Liver (tissue), 9 donors: ENCODE data around the gene PLG. TPM values are rescaled to one million over a fixed set of nuclear protein-coding genes. Genes with fewer than 3 reads are reported as not detected.

ENCODE experiments used
- DNase-seq: peaks from one replicate; pipeline ENCODE4 v3.0.0-alpha.2; 2017; ENCODE audit warnings: low spot score
- H3K27ac ChIP-seq, 2 donors: one replicate each; pipeline ENCODE4 v1.7.0; 2013; ENCODE audit warnings: inconsistent platforms in 2 of 2, low read length in 2 of 2, control low read depth in 1 of 2, low read depth in 1 of 2, mild to moderate bottlenecking in 1 of 2
- H3K27me3 ChIP-seq, 4 donors: one replicate each; pipeline versions ENCODE4 v1.6.1 to v1.7.0; 2013; ENCODE audit warnings: low read length in 3 of 4, inconsistent platforms in 1 of 4, mild to moderate bottlenecking in 1 of 4, moderate library complexity in 1 of 4; ENCODE audit not compliant: control insufficient read depth in 4 of 4, insufficient read depth in 4 of 4
- H3K36me3 ChIP-seq, 4 donors: one replicate each; pipeline versions ENCODE4 v1.6.1 to v1.7.0; 2013; ENCODE audit warnings: low read length in 3 of 4, mild to moderate bottlenecking in 3 of 4, low read depth in 1 of 4, moderate library complexity in 1 of 4; ENCODE audit not compliant: control insufficient read depth in 4 of 4, insufficient read depth in 3 of 4
- H3K4me1 ChIP-seq, 4 donors: one replicate each; pipeline versions ENCODE4 v1.6.1 to v1.7.0; 2013; ENCODE audit warnings: low read length in 3 of 4, mild to moderate bottlenecking in 3 of 4, moderate library complexity in 1 of 4; ENCODE audit not compliant: control insufficient read depth in 4 of 4, insufficient read depth in 4 of 4
- H3K4me3 ChIP-seq, 3 donors: one replicate each; pipeline versions ENCODE4 v1.6.1 to v1.7.0; 2013; ENCODE audit warnings: low read length in 3 of 3, control low read depth in 1 of 3, low read depth in 1 of 3, mild to moderate bottlenecking in 1 of 3
- H3K9ac ChIP-seq, 2 donors: one replicate each; pipeline ENCODE4 v1.7.0; 2013; ENCODE audit warnings: low read length in 2 of 2, mild to moderate bottlenecking in 2 of 2, moderate library complexity in 2 of 2, control low read depth in 1 of 2, low read depth in 1 of 2
- H3K9me3 ChIP-seq, 4 donors: one replicate each; pipeline versions ENCODE4 v1.6.1 to v1.7.0; 2013; ENCODE audit warnings: low read length in 3 of 4; ENCODE audit not compliant: control insufficient read depth in 4 of 4
- EGR1 ChIP-seq, 2 donors: IDR thresholded peaks; 2 replicates each; pipeline ENCODE4 v1.6.1; 2016 to 2018; ENCODE audit warnings: antibody characterized with exemption in 2 of 2, low read depth in 2 of 2
- FOXA2 ChIP-seq: IDR thresholded peaks from 2 replicates; pipeline ENCODE4 v1.6.1; 2016; ENCODE audit warnings: antibody characterized with exemption
- GABPA ChIP-seq, 2 donors: IDR thresholded peaks in 1 of 2; conservative IDR thresholded peaks in 1 of 2; 2 replicates each; pipeline ENCODE4 v1.6.1; 2016; ENCODE audit warnings: antibody characterized with exemption in 2 of 2, mild to moderate bottlenecking in 1 of 2, moderate library complexity in 1 of 2
- HNF4A ChIP-seq, 2 donors: conservative IDR thresholded peaks; 2 replicates each; pipeline ENCODE4 v1.6.1; 2016; ENCODE audit warnings: antibody characterized with exemption in 2 of 2, mild to moderate bottlenecking in 2 of 2
- HNF4G ChIP-seq: IDR thresholded peaks from 2 replicates; pipeline ENCODE4 v1.6.1; 2016; ENCODE audit warnings: antibody characterized with exemption
- JUND ChIP-seq, 2 donors: IDR thresholded peaks; 2 replicates each; pipeline ENCODE4 v1.6.1; 2016; ENCODE audit warnings: antibody characterized with exemption in 2 of 2
- NR2F2 ChIP-seq: IDR thresholded peaks from 2 replicates; pipeline ENCODE4 v1.6.1; 2016; ENCODE audit warnings: antibody characterized with exemption
- RAD21 ChIP-seq, 2 donors: IDR thresholded peaks; 2 replicates each; pipeline ENCODE4 v1.6.1; 2016; ENCODE audit warnings: antibody characterized with exemption in 2 of 2, mild to moderate bottlenecking in 2 of 2
- SP1 ChIP-seq: IDR thresholded peaks from 2 replicates; pipeline ENCODE4 v1.6.1; 2018; ENCODE audit warnings: antibody characterized with exemption, mild to moderate bottlenecking
- YY1 ChIP-seq: IDR thresholded peaks from 2 replicates; pipeline ENCODE4 v1.6.1; 2016; ENCODE audit warnings: antibody characterized with exemption, mild to moderate bottlenecking
- WGBS: extraction: QIAGEN DNeasy Blood & Tissue Kit; methylation state at CpG from one replicate; pipeline ENCODE4 v1.1.7; 2013; 5-methylcytosine and 5-hydroxymethylcytosine counted together
- polyA plus RNA-seq, 2 donors: library from polyadenylated mRNA; stranded (reverse) in 1 of 2; unstranded in 1 of 2; fragments of 200-250 nt in 1 of 2; fragments of >200 nt in 1 of 2; fragmentation: Nextera tagmentation in 1 of 2; extraction: Ambion mirVana in 1 of 2; gene quantifications; one replicate each; pipeline versions ENCODE4 v1.2.1 to v1.2.3, GENCODE V29; 2013 to 2015
- total RNA-seq, 2 donors: library from RNA; depleted of rRNA; stranded (reverse); fragments of >200 nt; gene quantifications; one replicate each; pipeline ENCODE4 v1.2.3, GENCODE V29; 2014
- TF ChIP-seq, protein P1 (sequence below): IDR thresholded peaks from 2 replicates; pipeline ENCODE4 v1.6.1; 2016; ENCODE audit warnings: antibody characterized with exemption
- TF ChIP-seq, protein P2 (sequence below): fragments of 150-350 bp; IDR thresholded peaks from 2 replicates; pipeline ENCODE4 v1.5.1; 2017; ENCODE audit warnings: improper control_type of control experiment, low read depth, low read length; ENCODE audit not compliant: missing input control
- TF ChIP-seq, protein P3 (sequence below): IDR thresholded peaks from 2 replicates; pipeline ENCODE4 v1.6.1; 2016; ENCODE audit warnings: antibody characterized with exemption, mild to moderate bottlenecking
- TF ChIP-seq, protein P4 (sequence below): IDR thresholded peaks from 2 replicates; pipeline ENCODE4 v1.6.1; 2016; ENCODE audit warnings: antibody characterized with exemption
- donor health status: healthy.
- donor health status: healthy.
- donor health status: healthy.
- donor health status: healthy.
- donor health status: healthy.

Gene PLG
- total and polyA plus RNA-seq, 4 donors = 880 to 1,797 (median 1,257) TPM

DNA sequence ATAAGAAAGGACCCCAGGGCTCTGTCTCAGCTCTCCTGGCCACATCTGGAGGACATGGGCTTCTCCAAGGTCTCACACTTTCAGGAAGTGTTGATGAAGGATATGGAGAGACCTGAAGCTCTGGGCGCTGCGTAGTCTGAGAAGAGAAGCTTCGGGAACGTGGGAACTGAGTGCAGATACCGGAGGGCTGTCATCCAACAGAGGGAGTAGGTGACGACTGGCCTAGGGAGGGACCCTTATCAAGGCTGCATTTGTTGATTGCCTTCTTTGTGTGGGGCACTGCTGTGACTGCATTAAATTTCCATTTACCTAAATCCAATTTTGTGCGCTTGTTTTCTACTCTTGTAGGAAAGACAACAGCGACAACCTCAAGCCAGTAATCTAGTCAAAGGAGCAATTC is 63.4 kb downstream of the PLG start:
- Histone ChIP-seq H3K4me3 (no peak overlapping the region), H3K27me3 (no peaks in the 10 kb centered on the region), H3K9me3 (no peaks in the 10 kb centered on the region), H3K27ac (no peak overlapping the region), H3K4me1 (peaks cover 0 to 3% (median 3%) of the 10 kb centered on the region in 4 donors), H3K9ac (no peak overlapping the region), H3K36me3 (no peaks in the 10 kb centered on the region)
- no peak for TF ChIP-seq SP1
- TF ChIP-seq RAD21 (IDR thresholded peaks at IDR 0.05) = no peak
- TF ChIP-seq HNF4A (conservative IDR thresholded peaks at IDR 0.05) = no peak
- TF ChIP-seq, protein P1, sequence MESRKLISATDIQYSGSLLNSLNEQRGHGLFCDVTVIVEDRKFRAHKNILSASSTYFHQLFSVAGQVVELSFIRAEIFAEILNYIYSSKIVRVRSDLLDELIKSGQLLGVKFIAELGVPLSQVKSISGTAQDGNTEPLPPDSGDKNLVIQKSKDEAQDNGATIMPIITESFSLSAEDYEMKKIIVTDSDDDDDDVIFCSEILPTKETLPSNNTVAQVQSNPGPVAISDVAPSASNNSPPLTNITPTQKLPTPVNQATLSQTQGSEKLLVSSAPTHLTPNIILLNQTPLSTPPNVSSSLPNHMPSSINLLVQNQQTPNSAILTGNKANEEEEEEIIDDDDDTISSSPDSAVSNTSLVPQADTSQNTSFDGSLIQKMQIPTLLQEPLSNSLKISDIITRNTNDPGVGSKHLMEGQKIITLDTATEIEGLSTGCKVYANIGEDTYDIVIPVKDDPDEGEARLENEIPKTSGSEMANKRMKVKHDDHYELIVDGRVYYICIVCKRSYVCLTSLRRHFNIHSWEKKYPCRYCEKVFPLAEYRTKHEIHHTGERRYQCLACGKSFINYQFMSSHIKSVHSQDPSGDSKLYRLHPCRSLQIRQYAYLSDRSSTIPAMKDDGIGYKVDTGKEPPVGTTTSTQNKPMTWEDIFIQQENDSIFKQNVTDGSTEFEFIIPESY = no peak
- no peak for TF ChIP-seq GABPA (IDR thresholded peaks at IDR 0.05 in 1 of 2, conservative IDR thresholded peaks at IDR 0.05 in 1 of 2)
- no peak for TF ChIP-seq HNF4G
- TF ChIP-seq, protein P2, sequence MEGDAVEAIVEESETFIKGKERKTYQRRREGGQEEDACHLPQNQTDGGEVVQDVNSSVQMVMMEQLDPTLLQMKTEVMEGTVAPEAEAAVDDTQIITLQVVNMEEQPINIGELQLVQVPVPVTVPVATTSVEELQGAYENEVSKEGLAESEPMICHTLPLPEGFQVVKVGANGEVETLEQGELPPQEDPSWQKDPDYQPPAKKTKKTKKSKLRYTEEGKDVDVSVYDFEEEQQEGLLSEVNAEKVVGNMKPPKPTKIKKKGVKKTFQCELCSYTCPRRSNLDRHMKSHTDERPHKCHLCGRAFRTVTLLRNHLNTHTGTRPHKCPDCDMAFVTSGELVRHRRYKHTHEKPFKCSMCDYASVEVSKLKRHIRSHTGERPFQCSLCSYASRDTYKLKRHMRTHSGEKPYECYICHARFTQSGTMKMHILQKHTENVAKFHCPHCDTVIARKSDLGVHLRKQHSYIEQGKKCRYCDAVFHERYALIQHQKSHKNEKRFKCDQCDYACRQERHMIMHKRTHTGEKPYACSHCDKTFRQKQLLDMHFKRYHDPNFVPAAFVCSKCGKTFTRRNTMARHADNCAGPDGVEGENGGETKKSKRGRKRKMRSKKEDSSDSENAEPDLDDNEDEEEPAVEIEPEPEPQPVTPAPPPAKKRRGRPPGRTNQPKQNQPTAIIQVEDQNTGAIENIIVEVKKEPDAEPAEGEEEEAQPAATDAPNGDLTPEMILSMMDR = no peak
- TF ChIP-seq EGR1 (IDR thresholded peaks at IDR 0.05; ENCODE audit: low read depth in 2 of 2) = no peak
- TF ChIP-seq FOXA2 = no peak
- DNase-seq = no peak
- WGBS = 82% methylated on average over 8 of the region's 8 CpGs

DNA sequence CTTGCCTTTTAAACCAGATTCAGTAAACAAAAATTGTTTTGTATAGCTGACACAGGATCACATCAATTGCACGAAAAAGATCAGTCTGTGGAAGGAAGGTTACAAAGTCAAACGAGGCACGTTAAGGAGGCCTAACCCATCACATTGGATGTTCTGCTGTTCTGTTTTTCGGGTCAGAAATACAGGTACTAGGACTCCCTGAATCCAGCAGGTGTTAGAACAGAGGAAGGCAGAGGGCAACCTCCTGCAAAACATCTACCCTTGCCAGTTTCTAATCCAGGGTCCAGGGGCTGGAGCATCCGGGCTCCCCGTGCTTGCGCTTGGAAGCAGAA is 64.6 kb downstream of the PLG start:
- Histone ChIP-seq H3K36me3 (no peaks in the 10 kb centered on the region), H3K27ac (no peak overlapping the region), H3K9ac (no peak overlapping the region), H3K4me1 (peaks cover 0 to 3% (median 3%) of the 10 kb centered on the region in 4 donors), H3K27me3 (no peaks in the 10 kb centered on the region), H3K4me3 (peak overlapping the region in 1 of 3 donors; percentile 61), H3K9me3 (no peaks in the 10 kb centered on the region)
- 21% methylated on average over 7 of the region's 7 CpGs for WGBS
- TF ChIP-seq YY1 (no peak), JUND (IDR thresholded peaks at IDR 0.05) (no peak), SP1 (no peak), GABPA (IDR thresholded peaks at IDR 0.05 in 1 of 2, conservative IDR thresholded peaks at IDR 0.05 in 1 of 2) (no peak), FOXA2 (no peak), NR2F2 (no peak), RAD21 (IDR thresholded peaks at IDR 0.05) (no peak), EGR1 (IDR thresholded peaks at IDR 0.05; ENCODE audit: low read depth in 2 of 2) (no peak), HNF4A (conservative IDR thresholded peaks at IDR 0.05) (no peak)
- TF ChIP-seq, protein P3, sequence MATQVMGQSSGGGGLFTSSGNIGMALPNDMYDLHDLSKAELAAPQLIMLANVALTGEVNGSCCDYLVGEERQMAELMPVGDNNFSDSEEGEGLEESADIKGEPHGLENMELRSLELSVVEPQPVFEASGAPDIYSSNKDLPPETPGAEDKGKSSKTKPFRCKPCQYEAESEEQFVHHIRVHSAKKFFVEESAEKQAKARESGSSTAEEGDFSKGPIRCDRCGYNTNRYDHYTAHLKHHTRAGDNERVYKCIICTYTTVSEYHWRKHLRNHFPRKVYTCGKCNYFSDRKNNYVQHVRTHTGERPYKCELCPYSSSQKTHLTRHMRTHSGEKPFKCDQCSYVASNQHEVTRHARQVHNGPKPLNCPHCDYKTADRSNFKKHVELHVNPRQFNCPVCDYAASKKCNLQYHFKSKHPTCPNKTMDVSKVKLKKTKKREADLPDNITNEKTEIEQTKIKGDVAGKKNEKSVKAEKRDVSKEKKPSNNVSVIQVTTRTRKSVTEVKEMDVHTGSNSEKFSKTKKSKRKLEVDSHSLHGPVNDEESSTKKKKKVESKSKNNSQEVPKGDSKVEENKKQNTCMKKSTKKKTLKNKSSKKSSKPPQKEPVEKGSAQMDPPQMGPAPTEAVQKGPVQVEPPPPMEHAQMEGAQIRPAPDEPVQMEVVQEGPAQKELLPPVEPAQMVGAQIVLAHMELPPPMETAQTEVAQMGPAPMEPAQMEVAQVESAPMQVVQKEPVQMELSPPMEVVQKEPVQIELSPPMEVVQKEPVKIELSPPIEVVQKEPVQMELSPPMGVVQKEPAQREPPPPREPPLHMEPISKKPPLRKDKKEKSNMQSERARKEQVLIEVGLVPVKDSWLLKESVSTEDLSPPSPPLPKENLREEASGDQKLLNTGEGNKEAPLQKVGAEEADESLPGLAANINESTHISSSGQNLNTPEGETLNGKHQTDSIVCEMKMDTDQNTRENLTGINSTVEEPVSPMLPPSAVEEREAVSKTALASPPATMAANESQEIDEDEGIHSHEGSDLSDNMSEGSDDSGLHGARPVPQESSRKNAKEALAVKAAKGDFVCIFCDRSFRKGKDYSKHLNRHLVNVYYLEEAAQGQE = no peak
- TF ChIP-seq, protein P2 = no peak
- TF ChIP-seq, protein P1 = no peak
- TF ChIP-seq, protein P4, sequence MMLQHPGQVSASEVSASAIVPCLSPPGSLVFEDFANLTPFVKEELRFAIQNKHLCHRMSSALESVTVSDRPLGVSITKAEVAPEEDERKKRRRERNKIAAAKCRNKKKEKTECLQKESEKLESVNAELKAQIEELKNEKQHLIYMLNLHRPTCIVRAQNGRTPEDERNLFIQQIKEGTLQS = no peak
- no peak for DNase-seq
